Heart left ventricle (tissue), 13 donors: Measurements from ENCODE around the gene MRAP.
"Not testable (repeated sequence)": the region's sequence is repeated elsewhere in the genome, so short reads cannot be mapped to it uniquely, and the experiment has no call there.

Experiments
- POLR2A ChIP-seq, 2 donors: fragments of 450-650 bp; IDR thresholded peaks; one replicate each; pipeline ENCODE4 v1.6.1; 2017; ENCODE audit warnings: antibody characterized with exemption in 2 of 2, mild to moderate bottlenecking in 2 of 2, moderate library complexity in 2 of 2
- TF ChIP-seq, protein P1 (sequence below), 12 donors: fragments of 200-600 bp; sonication (generic) in 4 of 12; IDR thresholded peaks; one replicate each; pipeline versions ENCODE4 v1.5.0 to v1.8.0; 2018 to 2022; ENCODE audit warnings: antibody characterized with exemption in 12 of 12, mild to moderate bottlenecking in 5 of 12
- donor health status: ischemic (EF 13 %, LVEDD 7.1; RV severe dilation, severe dysfunction).
- donor health status: DM: no; HTN: yes; CAD: no.
- donor health status: DM: no; HTN: no; CAD: no.
- donor health status: ischemic (EF 25% LVEDD 6.9; RV normal size, moderate dysfunction).
- donor health status: ischemic (EF 25% LVEDD 5.7; RV mildly dilated, moderate dysfunction).
- donor health status: ischemic (EF 35%, LVEDD 5.7; RV mildly dilated, moderate dysfunction).
- donor health status: nonischemic (EF 11% LVEDD 7.7; RV severe dilation, severe dysfunction).
- donor health status: DM: yes; HTN: yes; CAD: no.
- donor health status: PGD.
- donor health status: ischemic (EF 29% LVEDD 5.4; RV normal size, mild dysfunction).
- donor health status: nonischemic (EF 23%, LVEDD 6.1; RV moderate dilation, normal function).

- TF ChIP-seq POLR2A (IDR thresholded peaks at IDR 0.05) = not testable (repeated sequence)
- TF ChIP-seq, protein P1, sequence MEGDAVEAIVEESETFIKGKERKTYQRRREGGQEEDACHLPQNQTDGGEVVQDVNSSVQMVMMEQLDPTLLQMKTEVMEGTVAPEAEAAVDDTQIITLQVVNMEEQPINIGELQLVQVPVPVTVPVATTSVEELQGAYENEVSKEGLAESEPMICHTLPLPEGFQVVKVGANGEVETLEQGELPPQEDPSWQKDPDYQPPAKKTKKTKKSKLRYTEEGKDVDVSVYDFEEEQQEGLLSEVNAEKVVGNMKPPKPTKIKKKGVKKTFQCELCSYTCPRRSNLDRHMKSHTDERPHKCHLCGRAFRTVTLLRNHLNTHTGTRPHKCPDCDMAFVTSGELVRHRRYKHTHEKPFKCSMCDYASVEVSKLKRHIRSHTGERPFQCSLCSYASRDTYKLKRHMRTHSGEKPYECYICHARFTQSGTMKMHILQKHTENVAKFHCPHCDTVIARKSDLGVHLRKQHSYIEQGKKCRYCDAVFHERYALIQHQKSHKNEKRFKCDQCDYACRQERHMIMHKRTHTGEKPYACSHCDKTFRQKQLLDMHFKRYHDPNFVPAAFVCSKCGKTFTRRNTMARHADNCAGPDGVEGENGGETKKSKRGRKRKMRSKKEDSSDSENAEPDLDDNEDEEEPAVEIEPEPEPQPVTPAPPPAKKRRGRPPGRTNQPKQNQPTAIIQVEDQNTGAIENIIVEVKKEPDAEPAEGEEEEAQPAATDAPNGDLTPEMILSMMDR (IDR thresholded peaks at IDR 0.05) = not testable (repeated sequence)
Observed at GRCh38 chr21:32310976-32311375, 12.3 kb downstream of the MRAP start.
